EL (cell line): ENCODE measurements around the gene CDKN1B.
"Not testable (repeated sequence)": the region's sequence is repeated elsewhere in the genome, so short reads cannot be mapped to it uniquely, and the experiment has no call there.

Experiments
- DNase-seq: peaks from one replicate; pipeline ENCODE4 v3.0.0-alpha.2; 2016

CDKN1B gene

GRCh38 chr12:12725086-12725955, 8.2 kb downstream of the CDKN1B start:
- peak; percentile 99 for DNase-seq

GRCh38 chr12:12725956-12726554, 8.9 kb downstream of the CDKN1B start:
- no peak for DNase-seq

GRCh38 chr12:12726555-12727093, 9.5 kb downstream of the CDKN1B start:
- peak; percentile 92 for DNase-seq

GRCh38 chr12:12731178-12731577, 14.0 kb downstream of the CDKN1B start:
- no peak for DNase-seq

- DNase-seq, result no peak
Observed at GRCh38 chr12:12731785-12732184, 14.6 kb downstream of the CDKN1B start.

- no peak for DNase-seq
Observed at GRCh38 chr12:12733118-12733517, 15.9 kb downstream of the CDKN1B start.

- DNase-seq, result peak; percentile 86
Observed at GRCh38 chr12:12734054-12734453, 16.9 kb downstream of the CDKN1B start.

- DNase-seq, result peak; percentile 78
Observed at GRCh38 chr12:12734561-12735071, 17.4 kb downstream of the CDKN1B start.

GRCh38 chr12:12735301-12735700, 18.1 kb downstream of the CDKN1B start:
- peak; percentile 91 for DNase-seq

- peak; percentile 85 for DNase-seq
Observed at GRCh38 chr12:12736759-12737676, 19.9 kb downstream of the CDKN1B start.

- not testable (repeated sequence) for DNase-seq
Observed at GRCh38 chr12:12738152-12738551, 21.0 kb downstream of the CDKN1B start.

- no peak for DNase-seq
Observed at GRCh38 chr12:12741660-12742059, 24.5 kb downstream of the CDKN1B start.

GRCh38 chr12:12744546-12745305, 27.6 kb downstream of the CDKN1B start:
- DNase-seq, result no peak

- no peak for DNase-seq
Observed at GRCh38 chr12:12745576-12746211, 28.5 kb downstream of the CDKN1B start.

GRCh38 chr12:12747278-12747677, 30.1 kb downstream of the CDKN1B start:
- DNase-seq, result no peak

- DNase-seq, result no peak
Observed at GRCh38 chr12:12748044-12748443, 30.9 kb downstream of the CDKN1B start.

GRCh38 chr12:12749433-12749832, 32.3 kb downstream of the CDKN1B start:
- no peak for DNase-seq

- no peak for DNase-seq
Observed at GRCh38 chr12:12755923-12756322, 38.8 kb downstream of the CDKN1B start.

- DNase-seq, result no peak
Observed at GRCh38 chr12:12757121-12757520, 40.0 kb downstream of the CDKN1B start.

- DNase-seq, result no peak
Observed at GRCh38 chr12:12759234-12759915, 42.2 kb downstream of the CDKN1B start.

- DNase-seq, result no peak
Observed at GRCh38 chr12:12764824-12765223, 47.7 kb downstream of the CDKN1B start.
